Measurements from ENCODE around the gene IMMT.

IMMT gene

DNA sequence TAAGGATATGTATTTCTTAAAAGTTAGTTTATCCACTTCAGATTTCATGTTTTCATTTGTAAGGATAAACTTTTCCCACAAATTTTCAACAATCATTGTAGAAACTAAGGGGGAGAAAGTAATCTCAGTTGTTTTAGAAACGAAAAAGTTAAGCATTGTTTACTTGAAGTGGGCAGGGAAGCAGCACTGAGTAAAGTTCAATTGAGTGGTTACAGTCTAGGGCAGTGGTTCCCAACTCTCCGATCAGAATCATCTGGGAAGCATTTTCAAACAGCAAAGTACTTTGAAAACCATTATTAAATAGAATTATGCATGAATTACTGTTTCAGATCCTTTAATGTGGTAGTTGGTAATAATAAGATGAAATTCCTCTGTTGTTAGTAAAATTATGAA is 16.5 kb upstream of the IMMT start:
- H3K4me3 ChIP-seq (ENCODE audit: low read length) = no peak overlapping the region
- TF ChIP-seq, protein P1, sequence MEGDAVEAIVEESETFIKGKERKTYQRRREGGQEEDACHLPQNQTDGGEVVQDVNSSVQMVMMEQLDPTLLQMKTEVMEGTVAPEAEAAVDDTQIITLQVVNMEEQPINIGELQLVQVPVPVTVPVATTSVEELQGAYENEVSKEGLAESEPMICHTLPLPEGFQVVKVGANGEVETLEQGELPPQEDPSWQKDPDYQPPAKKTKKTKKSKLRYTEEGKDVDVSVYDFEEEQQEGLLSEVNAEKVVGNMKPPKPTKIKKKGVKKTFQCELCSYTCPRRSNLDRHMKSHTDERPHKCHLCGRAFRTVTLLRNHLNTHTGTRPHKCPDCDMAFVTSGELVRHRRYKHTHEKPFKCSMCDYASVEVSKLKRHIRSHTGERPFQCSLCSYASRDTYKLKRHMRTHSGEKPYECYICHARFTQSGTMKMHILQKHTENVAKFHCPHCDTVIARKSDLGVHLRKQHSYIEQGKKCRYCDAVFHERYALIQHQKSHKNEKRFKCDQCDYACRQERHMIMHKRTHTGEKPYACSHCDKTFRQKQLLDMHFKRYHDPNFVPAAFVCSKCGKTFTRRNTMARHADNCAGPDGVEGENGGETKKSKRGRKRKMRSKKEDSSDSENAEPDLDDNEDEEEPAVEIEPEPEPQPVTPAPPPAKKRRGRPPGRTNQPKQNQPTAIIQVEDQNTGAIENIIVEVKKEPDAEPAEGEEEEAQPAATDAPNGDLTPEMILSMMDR (IDR thresholded peaks at IDR 0.05; ENCODE audit: insufficient read depth, low read depth, low read length, missing control alignments) = no peak
- no peak for DNase-seq (ENCODE audit: low read depth)

DNA sequence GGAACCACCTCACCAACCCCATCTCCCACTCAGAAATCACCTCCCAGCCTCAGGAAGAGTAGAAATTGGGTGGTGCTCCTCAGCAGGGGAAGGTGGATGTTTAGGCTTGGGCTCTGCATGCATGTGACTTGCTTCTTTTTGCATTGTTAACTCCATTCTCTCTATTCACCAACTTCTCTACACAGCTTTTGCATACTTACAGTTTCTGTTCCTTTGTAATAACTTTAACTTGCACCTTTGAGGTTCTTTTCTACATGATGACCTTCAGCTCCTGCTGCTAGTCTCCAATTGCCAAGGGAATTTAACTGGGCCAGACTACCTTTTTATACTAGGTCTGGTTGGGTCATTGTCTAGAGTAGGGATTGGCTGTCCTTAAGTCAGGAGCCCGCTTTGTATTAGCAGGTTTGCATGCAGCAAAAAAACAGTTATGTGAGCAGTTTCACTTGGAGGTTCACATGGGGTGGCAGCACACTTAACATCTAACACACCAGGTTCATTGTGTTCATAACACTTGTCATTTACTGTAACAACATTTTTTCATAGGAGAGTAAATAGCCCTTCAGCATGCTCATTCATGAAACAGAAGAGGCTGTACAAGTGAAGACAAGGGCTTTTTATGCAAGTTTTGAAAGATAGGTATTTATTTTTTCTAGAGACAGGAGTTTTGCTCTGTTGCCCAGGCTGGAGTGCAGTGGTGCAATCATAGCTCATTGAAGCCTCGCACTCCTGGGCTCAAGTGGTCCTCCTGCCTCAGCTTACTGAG is 16.0 kb upstream of the IMMT start:
- DNase-seq (ENCODE audit: low read depth) = no peak
- TF ChIP-seq, protein P1 (IDR thresholded peaks at IDR 0.05; ENCODE audit: insufficient read depth, low read depth, low read length, missing control alignments) = no peak
- H3K4me3 ChIP-seq (ENCODE audit: low read length) = no peak overlapping the region

DNA sequence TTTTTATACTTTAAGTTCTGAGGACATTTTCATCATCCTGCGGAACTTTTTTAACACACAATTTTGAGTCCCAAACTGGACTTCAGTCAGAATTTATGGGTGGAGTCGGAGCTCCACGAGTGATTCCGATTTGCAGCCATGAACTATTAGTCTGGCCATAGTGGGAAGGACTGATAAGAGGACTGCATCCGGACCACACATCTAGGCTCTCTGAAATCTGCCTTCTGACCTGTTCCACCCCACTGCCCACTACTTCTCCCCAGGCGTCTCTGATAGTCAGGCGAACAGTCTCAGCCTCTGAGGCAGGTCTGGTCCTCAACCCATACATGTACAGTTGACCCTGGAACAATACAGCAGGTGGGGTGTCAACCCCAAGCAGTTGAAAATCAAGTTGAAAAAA is 9.2 kb upstream of the IMMT start:
- DNase-seq (ENCODE audit: low read depth) = no peak
- H3K4me3 ChIP-seq (ENCODE audit: low read length) = no peak overlapping the region
- TF ChIP-seq, protein P1 (IDR thresholded peaks at IDR 0.05; ENCODE audit: insufficient read depth, low read depth, low read length, missing control alignments) = no peak

DNA sequence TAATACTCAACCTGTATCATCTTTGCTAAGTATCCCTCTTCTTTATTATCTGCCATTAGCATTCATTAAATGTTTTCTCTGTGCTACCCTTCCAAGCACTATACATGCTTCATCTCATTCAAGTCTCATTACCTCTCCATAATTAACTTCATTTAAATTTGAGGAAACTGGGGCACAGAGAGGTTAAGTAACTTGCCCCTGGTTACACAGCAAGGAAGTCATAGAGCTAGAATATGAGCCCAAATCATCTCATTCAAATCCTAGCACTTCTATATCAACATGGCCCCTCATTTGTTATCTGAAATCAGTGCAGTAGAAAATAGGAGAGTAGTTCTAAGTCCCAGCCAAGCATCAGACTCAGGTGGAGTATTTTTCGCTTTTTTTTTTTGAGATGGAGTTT is 8.4 kb upstream of the IMMT start:
- H3K4me3 ChIP-seq (ENCODE audit: low read length) = no peak overlapping the region
- TF ChIP-seq, protein P1 (IDR thresholded peaks at IDR 0.05; ENCODE audit: insufficient read depth, low read depth, low read length, missing control alignments) = no peak
- DNase-seq (ENCODE audit: low read depth) = no peak

DNA sequence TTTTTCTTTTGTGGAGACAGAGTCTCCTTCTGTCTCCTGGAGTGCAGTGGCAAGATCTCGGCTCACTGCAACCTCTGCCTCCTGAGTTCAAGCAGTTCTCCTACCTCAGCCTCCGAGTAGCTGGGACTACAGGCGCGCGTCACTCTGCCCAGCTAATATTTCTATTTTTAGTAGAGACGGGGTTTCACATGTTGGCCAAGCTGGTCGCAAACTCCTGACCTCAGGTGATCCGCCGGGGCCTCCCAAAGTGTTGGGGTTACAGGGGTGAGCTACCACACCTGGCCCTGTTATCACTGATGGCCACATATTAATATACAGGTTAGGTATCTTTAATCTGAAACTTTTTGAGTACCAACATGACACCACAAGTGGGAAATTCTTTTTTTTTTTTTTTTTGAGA is 7.4 kb upstream of the IMMT start:
- TF ChIP-seq, protein P1 (IDR thresholded peaks at IDR 0.05; ENCODE audit: insufficient read depth, low read depth, low read length, missing control alignments) = no peak
- H3K4me3 ChIP-seq (ENCODE audit: low read length) = no peak overlapping the region
- DNase-seq (ENCODE audit: low read depth) = no peak

DNA sequence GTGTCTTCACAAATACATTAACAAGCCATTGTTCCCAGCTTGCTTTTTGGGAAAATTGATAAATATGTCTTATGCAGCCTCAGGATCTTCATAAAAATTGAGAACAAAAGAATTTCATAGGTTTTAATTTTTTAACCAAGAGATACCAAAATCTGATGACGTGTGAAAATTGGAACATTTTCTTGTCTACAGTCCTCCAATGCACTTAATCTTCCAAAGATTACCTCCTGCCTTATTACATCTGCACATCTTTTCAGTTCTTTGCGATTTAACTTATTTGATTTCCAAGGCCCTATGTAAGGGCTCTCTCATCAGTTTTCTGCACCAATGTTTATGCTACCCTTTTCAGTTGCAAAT is 7.1 kb upstream of the IMMT start:
- DNase-seq (ENCODE audit: low read depth) = no peak
- TF ChIP-seq, protein P1 (IDR thresholded peaks at IDR 0.05; ENCODE audit: insufficient read depth, low read depth, low read length, missing control alignments) = no peak
- H3K4me3 ChIP-seq (ENCODE audit: low read length) = no peak overlapping the region

Measured in epithelial cell of esophagus (primary cell).